Hepatocyte (in vitro differentiated cells): ENCODE results near the gene PAPOLG.

Experiments
- EZH2 ChIP-seq: fragments of 200-600 bp; sonication (generic); IDR thresholded peaks from 2 replicates; pipeline ENCODE4 v1.6.1; 2016; ENCODE audit warnings: antibody characterized with exemption, mild to moderate bottlenecking, borderline replicate concordance
- EZH2phosphoT487 ChIP-seq: fragments of 200-600 bp; sonication (generic); IDR thresholded peaks from one replicate; pipeline ENCODE4 v1.6.1; 2018; ENCODE audit warnings: antibody characterized with exemption, mild to moderate bottlenecking, low read depth, moderate library complexity; ENCODE audit not compliant: unreplicated experiment, severe bottlenecking
- TF ChIP-seq, protein P1 (sequence below): fragments of 200-600 bp; sonication (generic); IDR thresholded peaks from 2 replicates; pipeline ENCODE4 v1.5.1; 2016; ENCODE audit warnings: antibody characterized with exemption, mild to moderate bottlenecking; ENCODE audit not compliant: poor library complexity

- TF ChIP-seq EZH2 (no peak), EZH2phosphoT487 (no peak)
- TF ChIP-seq, protein P1, sequence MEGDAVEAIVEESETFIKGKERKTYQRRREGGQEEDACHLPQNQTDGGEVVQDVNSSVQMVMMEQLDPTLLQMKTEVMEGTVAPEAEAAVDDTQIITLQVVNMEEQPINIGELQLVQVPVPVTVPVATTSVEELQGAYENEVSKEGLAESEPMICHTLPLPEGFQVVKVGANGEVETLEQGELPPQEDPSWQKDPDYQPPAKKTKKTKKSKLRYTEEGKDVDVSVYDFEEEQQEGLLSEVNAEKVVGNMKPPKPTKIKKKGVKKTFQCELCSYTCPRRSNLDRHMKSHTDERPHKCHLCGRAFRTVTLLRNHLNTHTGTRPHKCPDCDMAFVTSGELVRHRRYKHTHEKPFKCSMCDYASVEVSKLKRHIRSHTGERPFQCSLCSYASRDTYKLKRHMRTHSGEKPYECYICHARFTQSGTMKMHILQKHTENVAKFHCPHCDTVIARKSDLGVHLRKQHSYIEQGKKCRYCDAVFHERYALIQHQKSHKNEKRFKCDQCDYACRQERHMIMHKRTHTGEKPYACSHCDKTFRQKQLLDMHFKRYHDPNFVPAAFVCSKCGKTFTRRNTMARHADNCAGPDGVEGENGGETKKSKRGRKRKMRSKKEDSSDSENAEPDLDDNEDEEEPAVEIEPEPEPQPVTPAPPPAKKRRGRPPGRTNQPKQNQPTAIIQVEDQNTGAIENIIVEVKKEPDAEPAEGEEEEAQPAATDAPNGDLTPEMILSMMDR, result peak; percentile 64
Measured at GRCh38 chr2:60794271-60794863, 38.3 kb downstream of the PAPOLG start.
